H9 (cell line): ENCODE results near the gene CLIC6. TPM values are rescaled to one million over a fixed set of nuclear protein-coding genes. Genes with fewer than 3 reads are reported as not detected.

Experiments used
- DNase-seq: peaks from one replicate; pipeline ENCODE4 v3.0.0-alpha.2; 2017
- H2AFZ ChIP-seq: one replicate; pipeline ENCODE4 v1.6.1; 2013; ENCODE audit warnings: mild to moderate bottlenecking, low read length, control low read depth, moderate library complexity
- H2AK5ac ChIP-seq: 2 replicates; pipeline ENCODE4 v1.6.1; 2013; ENCODE audit warnings: low read length, control low read depth, mixed read lengths; ENCODE audit not compliant: insufficient read length
- H2BK120ac ChIP-seq: one replicate; pipeline ENCODE4 v1.6.1; 2013; ENCODE audit warnings: low read depth, mild to moderate bottlenecking, low read length, control low read depth, inconsistent platforms; ENCODE audit not compliant: poor library complexity, severe bottlenecking
- H2BK12ac ChIP-seq: 2 replicates; pipeline ENCODE4 v1.6.1; 2013; ENCODE audit warnings: low read length, control low read depth, mixed read lengths, low read depth; ENCODE audit not compliant: insufficient read length
- H2BK15ac ChIP-seq: 2 replicates; pipeline ENCODE4 v1.6.1; 2013; ENCODE audit warnings: low read depth, low read length, control low read depth
- H2BK20ac ChIP-seq: one replicate; pipeline ENCODE4 v1.6.1; 2013; ENCODE audit warnings: low read depth, mild to moderate bottlenecking, low read length, control low read depth, inconsistent platforms; ENCODE audit not compliant: poor library complexity, severe bottlenecking
- H2BK5ac ChIP-seq: 2 replicates; pipeline ENCODE4 v1.6.1; 2013; ENCODE audit warnings: low read length, control low read depth, mixed read lengths; ENCODE audit not compliant: insufficient read length
- H3K14ac ChIP-seq: 2 replicates; pipeline ENCODE4 v1.6.1; 2013; ENCODE audit warnings: low read length, control low read depth; ENCODE audit not compliant: insufficient read depth
- H3K18ac ChIP-seq: 2 replicates; pipeline ENCODE4 v1.6.1; 2013; ENCODE audit warnings: low read depth, mild to moderate bottlenecking, mixed read lengths, low read length, control low read depth; ENCODE audit not compliant: insufficient read length
- H3K23ac ChIP-seq: 2 replicates; pipeline ENCODE4 v1.6.1; 2013; ENCODE audit warnings: low read length, control low read depth, mixed read lengths, low read depth; ENCODE audit not compliant: insufficient read length
- H3K23me2 ChIP-seq: 2 replicates; pipeline ENCODE4 v1.6.1; 2013; ENCODE audit warnings: low read depth, mild to moderate bottlenecking, mixed read lengths, low read length, control low read depth; ENCODE audit not compliant: insufficient read length, poor library complexity, severe bottlenecking
- H3K27ac ChIP-seq: 2 replicates; pipeline ENCODE4 v1.5.1; 2013; ENCODE audit warnings: low read length, control low read depth, mixed read lengths, low read depth; ENCODE audit not compliant: insufficient read length
- H3K27me3 ChIP-seq: 2 replicates; pipeline ENCODE4 v1.6.1; 2013; ENCODE audit warnings: low read length, control low read depth, inconsistent platforms; ENCODE audit not compliant: insufficient read depth
- H3K4ac ChIP-seq: 2 replicates; pipeline ENCODE4 v1.6.1; 2013; ENCODE audit warnings: low read depth, mild to moderate bottlenecking, control low read depth, inconsistent platforms, low read length, moderate library complexity
- H3K4me1 ChIP-seq: 2 replicates; pipeline ENCODE4 v1.6.1; 2013; ENCODE audit warnings: low read length, control low read depth, inconsistent platforms; ENCODE audit not compliant: insufficient read depth
- H3K4me2 ChIP-seq: 2 replicates; pipeline ENCODE4 v1.6.1; 2013; ENCODE audit warnings: low read length, control low read depth, mixed read lengths; ENCODE audit not compliant: insufficient read length, insufficient read depth
- H3K56ac ChIP-seq: 2 replicates; pipeline ENCODE4 v1.6.1; 2013; ENCODE audit warnings: low read depth, mild to moderate bottlenecking, mixed read lengths, low read length, control low read depth; ENCODE audit not compliant: insufficient read length
- H3K79me1 ChIP-seq: 2 replicates; pipeline ENCODE4 v1.6.1; 2013; ENCODE audit warnings: low read depth, mild to moderate bottlenecking, moderate library complexity, low read length, control low read depth, inconsistent platforms; ENCODE audit not compliant: insufficient read depth, poor library complexity, severe bottlenecking
- H3K79me2 ChIP-seq: 2 replicates; pipeline ENCODE4 v1.6.1; 2013; ENCODE audit warnings: low read length, control low read depth, inconsistent platforms; ENCODE audit not compliant: insufficient read depth
- H3K9ac ChIP-seq: 2 replicates; pipeline ENCODE4 v1.6.1; 2013; ENCODE audit warnings: low read length, control low read depth, mixed read lengths; ENCODE audit not compliant: insufficient read length; ENCODE audit errors: extremely low read depth
- H3K9me3 ChIP-seq: one replicate; pipeline ENCODE4 v1.6.1; 2013; ENCODE audit warnings: low read depth, low read length, inconsistent platforms; ENCODE audit not compliant: control insufficient read depth
- H3T11ph ChIP-seq: one replicate; pipeline ENCODE4 v1.6.1; 2013; ENCODE audit warnings: mild to moderate bottlenecking, low read length, control low read depth, inconsistent platforms
- H4K20me1 ChIP-seq: one replicate; pipeline ENCODE4 v1.6.1; 2013; ENCODE audit not compliant: control insufficient read depth, insufficient read length, insufficient read depth
- H4K5ac ChIP-seq: 2 replicates; pipeline ENCODE4 v1.6.1; 2013; ENCODE audit warnings: low read depth, mild to moderate bottlenecking, mixed read lengths, low read length, control low read depth; ENCODE audit not compliant: insufficient read length
- H4K8ac ChIP-seq: replicated peaks from 2 replicates; pipeline ENCODE4 v1.6.1; 2013; ENCODE audit warnings: low read length, control low read depth, mixed read lengths, low read depth; ENCODE audit not compliant: insufficient read length
- H4K91ac ChIP-seq: 2 replicates; pipeline ENCODE4 v1.6.1; 2013; ENCODE audit warnings: low read depth, mild to moderate bottlenecking, moderate library complexity, mixed read lengths, low read length, control low read depth; ENCODE audit not compliant: insufficient read length
- H3K27ac Mint-ChIP-seq, 3 experiments: 2 replicates in 2 of 3; 3 replicates in 1 of 3; pipeline ENCODE4 v1.8.0; 2020 to 2021; ENCODE audit warnings: mixed read lengths in 3 of 3, mild to moderate bottlenecking in 1 of 3, moderate library complexity in 1 of 3
- H3K27me3 Mint-ChIP-seq: 2 replicates; pipeline ENCODE4 v1.8.0; 2021; ENCODE audit warnings: low read depth, mild to moderate bottlenecking, moderate library complexity, mixed read lengths
- H3K36me3 Mint-ChIP-seq, 3 experiments: 2 replicates in 2 of 3; 3 replicates in 1 of 3; pipeline ENCODE4 v1.8.0; 2020 to 2021; ENCODE audit warnings: low read depth in 3 of 3, mixed read lengths in 3 of 3; ENCODE audit not compliant: insufficient read depth in 1 of 3
- H3K4me1 Mint-ChIP-seq, 2 experiments: 2 replicates each; pipeline ENCODE4 v1.8.0; 2020; ENCODE audit warnings: mixed read lengths in 2 of 2
- H3K4me3 Mint-ChIP-seq, 2 experiments: 2 replicates in 1 of 2; 3 replicates in 1 of 2; pipeline ENCODE4 v1.8.0; 2020 to 2021; ENCODE audit warnings: mild to moderate bottlenecking in 2 of 2, mixed read lengths in 2 of 2, moderate library complexity in 1 of 2
- H3K9me3 Mint-ChIP-seq, 2 experiments: 2 replicates in 1 of 2; 3 replicates in 1 of 2; pipeline ENCODE4 v1.8.0; 2020; ENCODE audit warnings: mild to moderate bottlenecking in 2 of 2, mixed read lengths in 2 of 2, moderate library complexity in 1 of 2
- CTCF ChIP-seq: fragments of 200-600 bp; sonication (generic); conservative IDR thresholded peaks from 3 replicates; pipeline ENCODE4 v1.8.0; 2021; ENCODE audit warnings: antibody characterized with exemption, mild to moderate bottlenecking
- WGBS: extraction: QIAGEN DNeasy Blood & Tissue Kit; methylation state at CpG from one replicate; pipeline ENCODE4 v1.1.7; 2013; ENCODE audit warnings: missing lambda C conversion rate, low lambda C conversion rate, mixed read lengths; ENCODE audit not compliant: insufficient read length; ENCODE audit errors: extremely low coverage; 5-methylcytosine and 5-hydroxymethylcytosine counted together
- total RNA-seq: library from RNA; stranded (reverse); gene quantifications from 2 replicates; pipeline ENCODE4 v1.2.1, GENCODE V29; 2021

Gene CLIC6
- total RNA-seq, 1 experiment from 2014 or later, result 1.3 TPM

GRCh38 chr21:34639250-34639649 is 29.5 kb upstream of the CLIC6 start:
- no peak overlapping the region for H3K27ac ChIP-seq
- H3K23ac ChIP-seq, result no peak overlapping the region
- H2BK20ac ChIP-seq, result no peak overlapping the region
- no peaks in the 10 kb centered on the region for H3K27me3 ChIP-seq
- no peak overlapping the region for H3K4ac ChIP-seq
- H3K9me3 ChIP-seq, result no peaks in the 10 kb centered on the region
- H3K4me1 ChIP-seq, result no peaks in the 10 kb centered on the region
- H2BK120ac ChIP-seq, result no peak overlapping the region
- no peak overlapping the region for H4K5ac ChIP-seq
- H3K79me1 ChIP-seq, result no peaks in the 10 kb centered on the region
- no peak overlapping the region for H2BK15ac ChIP-seq
- no peak overlapping the region for H4K8ac ChIP-seq
- no peak overlapping the region for H3T11ph ChIP-seq
- H3K4me1 Mint-ChIP-seq, result no peaks in the 10 kb centered on the region; a peak in 1 of 4 replicates
- no peaks in the 10 kb centered on the region for H3K23me2 ChIP-seq
- H2BK12ac ChIP-seq, result no peak overlapping the region
- H3K9ac ChIP-seq, result no peak overlapping the region
- H3K4me3 Mint-ChIP-seq, result no peak overlapping the region
- H2BK5ac ChIP-seq, result no peak overlapping the region
- whole genome bisulfite sequencing, result no CpG with 5 or more reads among the region's 1 CpG
- H3K79me2 ChIP-seq, result no peaks in the 10 kb centered on the region
- H4K91ac ChIP-seq, result no peak overlapping the region
- no peak overlapping the region for H3K27ac Mint-ChIP-seq
- H3K14ac ChIP-seq, result no peak overlapping the region
- TF ChIP-seq CTCF, result no peak
- no peak overlapping the region for H2AFZ ChIP-seq
- H4K20me1 ChIP-seq, result no peaks in the 10 kb centered on the region
- H3K9me3 Mint-ChIP-seq, result no peaks in the 10 kb centered on the region
- H2AK5ac ChIP-seq, result no peak overlapping the region
- H3K18ac ChIP-seq, result no peak overlapping the region
- no peak overlapping the region for H3K56ac ChIP-seq
- no peaks in the 10 kb centered on the region; a peak in 1 of 7 replicates for H3K36me3 Mint-ChIP-seq
- H3K27me3 Mint-ChIP-seq, result peaks cover 8% of the 10 kb centered on the region
- no peak for DNase-seq
- H3K4me2 ChIP-seq, result no peak overlapping the region
